Heart left ventricle (tissue), 16 donors: ENCODE measurements around the gene TTC24. TPM values are rescaled to one million over a fixed set of nuclear protein-coding genes. Genes with fewer than 3 reads are reported as not detected.

Experiments
- ATAC-seq, 4 donors: fragments of 200-7000 bp; cut with Tn5 transposase; one replicate each; pipeline ENCODE4 v1.9.1; 2020 to 2022; ENCODE audit warnings: moderate library complexity in 4 of 4, mild to moderate bottlenecking in 3 of 4, moderate number of reproducible peaks in 1 of 4
- DNase-seq, 5 donors: peaks; one replicate each; pipeline ENCODE4 v3.0.0-alpha.2; 2020
- H3K27ac ChIP-seq, 12 donors: fragments of 200-600 bp; sonication (generic) in 4 of 12; one replicate each; pipeline versions ENCODE4 v1.5.0 to v1.8.0; 2016 to 2022; ENCODE audit warnings: mild to moderate bottlenecking in 2 of 12
- H3K27me3 ChIP-seq, 9 donors: fragments of 200-600 bp; sonication (generic) in 2 of 9; one replicate each; pipeline versions ENCODE4 v1.5.1 to v1.8.0; 2016 to 2022; ENCODE audit warnings: mild to moderate bottlenecking in 3 of 9
- H3K36me3 ChIP-seq, 9 donors: fragments of 200-600 bp; sonication (generic) in 2 of 9; one replicate each; pipeline versions ENCODE4 v1.5.0 to v1.8.0; 2018 to 2022; ENCODE audit warnings: mild to moderate bottlenecking in 2 of 9
- H3K4me1 ChIP-seq, 12 donors: fragments of 200-600 bp; sonication (generic) in 4 of 12; one replicate each; pipeline versions ENCODE4 v1.5.0 to v1.8.0; 2016 to 2022; ENCODE audit warnings: mild to moderate bottlenecking in 3 of 12
- H3K4me3 ChIP-seq, 12 donors: fragments of 200-600 bp; sonication (generic) in 4 of 12; one replicate each; pipeline versions ENCODE4 v1.5.0 to v1.8.0; 2017 to 2022; ENCODE audit warnings: mild to moderate bottlenecking in 9 of 12, moderate library complexity in 4 of 12
- H3K9me3 ChIP-seq, 12 donors: fragments of 200-600 bp; sonication (generic) in 4 of 12; one replicate each; pipeline versions ENCODE4 v1.5.0 to v1.8.0; 2016 to 2022; ENCODE audit warnings: mild to moderate bottlenecking in 1 of 12
- CTCF ChIP-seq, 12 donors: fragments of 200-600 bp; sonication (generic) in 4 of 12; IDR thresholded peaks; one replicate each; pipeline versions ENCODE4 v1.5.0 to v1.8.0; 2018 to 2022; ENCODE audit warnings: antibody characterized with exemption in 12 of 12, mild to moderate bottlenecking in 5 of 12
- POLR2A ChIP-seq, 2 donors: fragments of 450-650 bp; IDR thresholded peaks; one replicate each; pipeline ENCODE4 v1.6.1; 2017; ENCODE audit warnings: antibody characterized with exemption in 2 of 2, mild to moderate bottlenecking in 2 of 2, moderate library complexity in 2 of 2
- WGBS, 4 donors: extraction: QIAGEN DNeasy Blood & Tissue Kit in 2 of 4; methylation state at CpG; one replicate each; pipeline versions ENCODE4 v1.1.5 to v1.1.7; 2013 to 2018; 5-methylcytosine and 5-hydroxymethylcytosine counted together
- intact Hi-C, 10 donors: fragments of 100-400 bp; cut with DNase I; formaldehyde crosslinking; loops; one replicate each; pipeline versions ENCODE4 v1.11.1 to v1.14.2; 2022
- long read RNA-seq, 3 donors: library from polyadenylated mRNA; unstranded; transcript quantifications; one replicate each; pipeline ENCODE4 v2.0.0, GENCODE V29; 2020 to 2021
- polyA plus RNA-seq, 2 donors: library from polyadenylated mRNA; stranded (reverse); fragments of 200-250 nt; gene quantifications; one replicate each; pipeline ENCODE4 v1.2.3, GENCODE V29; 2013
- total RNA-seq, 9 donors: library from RNA; depleted of rRNA in 2 of 9; stranded (reverse); fragments of >200 nt in 2 of 9; fragmentation: NEBNext Ultra II Directional in 3 of 9; extraction: Animal tissue kit (Norgen Biotek cat#: 25700) in 3 of 9; gene quantifications; one replicate each; pipeline versions ENCODE4 v1.1.0 to v1.2.4, GENCODE V29; 2016 to 2023
- donor health status: ischemic (EF 13 %, LVEDD 7.1; RV severe dilation, severe dysfunction).
- donor health status: healthy with polysubstance abuse.
- donor health status: DM: no; HTN: yes; CAD: no.
- donor health status: DM: no; HTN: no; CAD: no.
- donor health status: ischemic (EF 25% LVEDD 6.9; RV normal size, moderate dysfunction).
- donor health status: ischemic (EF 25% LVEDD 5.7; RV mildly dilated, moderate dysfunction).
- donor health status: healthy.
- donor health status: DM: yes; HTN: yes; CAD: no.
- donor health status: ischemic (EF 35%, LVEDD 5.7; RV mildly dilated, moderate dysfunction).
- donor health status: nonischemic (EF 11% LVEDD 7.7; RV severe dilation, severe dysfunction).
- donor health status: DM: yes; HTN: yes; CAD: no.
- donor health status: PGD.
- donor health status: ischemic (EF 29% LVEDD 5.4; RV normal size, mild dysfunction).
- donor health status: nonischemic (EF 23%, LVEDD 6.1; RV moderate dilation, normal function).

Gene TTC24
- total RNA-seq (under 1 TPM in 1 of 9 donors, not detected in 8; 0.19 TPM), polyA plus RNA-seq (not detected)
- long read RNA-seq, donor 1: 0 reads
- long read RNA-seq, donor 2: 0 reads
- long read RNA-seq, donor 3: 0 reads

DNA sequence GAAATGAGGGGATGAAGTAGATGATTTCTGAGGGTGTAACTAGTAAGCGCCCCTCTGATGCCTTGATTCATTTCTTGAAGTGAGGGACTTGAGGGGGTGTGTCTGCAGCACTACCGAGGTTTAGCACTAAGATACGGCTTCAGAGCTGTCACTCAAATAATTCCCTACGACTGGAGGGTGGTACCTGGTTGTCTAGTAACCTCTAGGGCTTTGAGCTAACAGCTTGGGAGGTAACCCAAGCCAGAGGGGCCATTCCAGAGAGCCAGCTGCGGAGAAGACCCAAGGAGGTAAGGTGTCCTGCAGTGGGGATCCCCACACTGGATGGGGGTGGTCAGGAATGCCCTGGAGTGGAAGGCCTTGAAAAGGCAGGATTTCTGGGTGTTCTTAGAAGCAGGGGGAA lies at the start of gene TTC24:
TSS of gene TTC24 (plus strand) at position 252 of the 400 bp plus-strand sequence. CDS start 1,642 bp downstream, outside the sequence.
- intact Hi-C loops: loop anchor here in 1 of 10 donors (5.0 kb wide), 1 partner anchor 52 kb away; no protein-coding TSS in a partner anchor
- peaks cover 0 to 7% (median 0%) of the 10 kb centered on the region in 12 donors for H3K4me1 ChIP-seq
- ATAC-seq: no peak
- no peak for TF ChIP-seq POLR2A (IDR thresholded peaks at IDR 0.05)
- no peak for TF ChIP-seq CTCF (IDR thresholded peaks at IDR 0.05)
- no peaks in the 10 kb centered on the region for H3K9me3 ChIP-seq
- H3K27ac ChIP-seq: no peak within 1 kb of the TSS
- no peaks in the 10 kb centered on the region for H3K36me3 ChIP-seq
- WGBS, 4 donors: 75 to 80% (median 77%) methylated on average over 5 of the region's 5 CpGs
- no peaks in the 10 kb centered on the region for H3K27me3 ChIP-seq
- H3K4me3 ChIP-seq: no peak within 1 kb of the TSS
- no peak for DNase-seq

DNA sequence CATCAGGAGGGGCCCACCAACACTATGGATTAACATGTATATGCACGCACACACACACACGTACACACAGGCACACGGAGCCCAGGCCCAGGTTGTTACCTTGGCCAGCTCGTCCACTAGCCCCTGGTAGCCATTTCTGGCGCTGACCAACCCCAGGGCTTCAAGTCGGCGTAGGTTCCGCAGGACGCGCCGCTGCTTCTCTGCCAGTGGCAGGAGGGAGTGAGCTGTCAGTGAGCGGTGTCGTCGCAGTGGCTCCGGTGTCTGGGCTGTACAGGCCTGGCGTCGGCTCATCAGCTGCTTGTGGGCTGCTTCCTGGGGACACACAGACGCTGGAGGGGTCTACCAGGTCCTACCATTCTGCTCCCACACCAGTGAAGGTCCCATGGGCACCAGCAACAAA lies 49.5 kb upstream of the TTC24 start:
- peaks cover 0 to 11% (median 1%) of the 10 kb centered on the region in 12 donors for H3K4me1 ChIP-seq
- H3K9me3 ChIP-seq: no peaks in the 10 kb centered on the region
- no peak for DNase-seq
- H3K27me3 ChIP-seq: no peaks in the 10 kb centered on the region
- H3K27ac ChIP-seq: no peak overlapping the region
- intact Hi-C loops: no loop called here
- H3K4me3 ChIP-seq: no peak overlapping the region
- no peak for TF ChIP-seq POLR2A (IDR thresholded peaks at IDR 0.05)
- TF ChIP-seq CTCF (IDR thresholded peaks at IDR 0.05): no peak
- ATAC-seq: no peak
- 91 to 98% (median 95%) methylated on average over 16 to 18 of the region's 18 CpGs for WGBS, 4 donors
- H3K36me3 ChIP-seq: peaks cover 0 to 5% (median 0%) of the 10 kb centered on the region in 9 donors

GRCh38 chr1:156532374-156532773 lies 47.1 kb upstream of the TTC24 start:
- WGBS, 4 donors: 93 to 97% (median 95%) methylated on average over 4 of the region's 4 CpGs
- no peaks in the 10 kb centered on the region for H3K4me1 ChIP-seq
- peaks cover 0 to 5% (median 0%) of the 10 kb centered on the region in 9 donors for H3K36me3 ChIP-seq
- H3K27me3 ChIP-seq: no peaks in the 10 kb centered on the region
- no peak overlapping the region for H3K27ac ChIP-seq
- no peak for ATAC-seq
- no peaks in the 10 kb centered on the region for H3K9me3 ChIP-seq
- no peak for DNase-seq
- intact Hi-C loops: no loop called here
- no peak overlapping the region for H3K4me3 ChIP-seq
- TF ChIP-seq CTCF (IDR thresholded peaks at IDR 0.05) (no peak), POLR2A (IDR thresholded peaks at IDR 0.05) (no peak)

GRCh38 chr1:156533568-156534220 lies 45.8 kb upstream of the TTC24 start:
- no peak overlapping the region for H3K4me3 ChIP-seq
- intact Hi-C loops: no loop called here
- DNase-seq (no peak), ATAC-seq (no peak)
- H3K27ac ChIP-seq: no peak overlapping the region
- H3K9me3 ChIP-seq: no peaks in the 10 kb centered on the region
- 81 to 93% (median 86%) methylated on average over 11 of the region's 11 CpGs for WGBS, 4 donors
- H3K36me3 ChIP-seq: peaks cover 0 to 5% (median 0%) of the 10 kb centered on the region in 9 donors
- no peaks in the 10 kb centered on the region for H3K4me1 ChIP-seq
- no peaks in the 10 kb centered on the region for H3K27me3 ChIP-seq
- TF ChIP-seq CTCF (IDR thresholded peaks at IDR 0.05) (no peak), POLR2A (IDR thresholded peaks at IDR 0.05) (no peak)
